ENCODE data around the gene FRMD3. TPM values are rescaled to one million over a fixed set of nuclear protein-coding genes. Genes with fewer than 3 reads are reported as not detected.

FRMD3 gene
- total and polyA plus RNA-seq, 4 donors = 0.16 to 0.75 (median 0.48) TPM

GRCh38 chr9:83346655-83347420 is 191.4 kb downstream of the FRMD3 start:
- WGBS = 68% methylated on average over 2 of the region's 2 CpGs
- Histone ChIP-seq H3K27me3 (ENCODE audit: control insufficient read depth in 4 of 4, insufficient read depth in 4 of 4, low read length in 3 of 4) (no peaks in the 10 kb centered on the region), H3K36me3 (ENCODE audit: control insufficient read depth in 4 of 4, insufficient read depth in 3 of 4, low read depth in 1 of 4, low read length in 3 of 4) (no peaks in the 10 kb centered on the region), H3K4me3 (ENCODE audit: low read depth in 1 of 3, low read length in 3 of 3) (no peak overlapping the region), H3K9me3 (ENCODE audit: control insufficient read depth in 4 of 4, low read length in 3 of 4) (no peaks in the 10 kb centered on the region), H3K27ac (ENCODE audit: low read depth in 1 of 2, low read length in 2 of 2) (no peak overlapping the region), H3K4me1 (ENCODE audit: control insufficient read depth in 4 of 4, insufficient read depth in 4 of 4, low read length in 3 of 4) (no peaks in the 10 kb centered on the region), H3K9ac (ENCODE audit: low read depth in 1 of 2, low read length in 2 of 2) (no peak overlapping the region)
- no peak for TF ChIP-seq RXRA (IDR thresholded peaks at IDR 0.05)
- no peak for TF ChIP-seq HNF4A (conservative IDR thresholded peaks at IDR 0.05)
- TF ChIP-seq GABPA (IDR thresholded peaks at IDR 0.05 in 1 of 2, conservative IDR thresholded peaks at IDR 0.05 in 1 of 2) = no peak
- TF ChIP-seq FOXA2 (IDR thresholded peaks at IDR 0.05) = no peak
- TF ChIP-seq HNF4G (IDR thresholded peaks at IDR 0.05) = no peak
- TF ChIP-seq JUND (IDR thresholded peaks at IDR 0.05) = no peak
- no peak for DNase-seq (ENCODE audit: low spot score)

GRCh38 chr9:83343366-83343999 is 194.7 kb downstream of the FRMD3 start:
- H3K9me3 ChIP-seq (ENCODE audit: control insufficient read depth in 4 of 4, low read length in 3 of 4) = no peaks in the 10 kb centered on the region
- H3K36me3 ChIP-seq (ENCODE audit: control insufficient read depth in 4 of 4, insufficient read depth in 3 of 4, low read depth in 1 of 4, low read length in 3 of 4) = no peaks in the 10 kb centered on the region
- no peak overlapping the region for H3K9ac ChIP-seq (ENCODE audit: low read depth in 1 of 2, low read length in 2 of 2)
- 87% methylated on average over 10 of the region's 10 CpGs for WGBS
- no peak overlapping the region for H3K4me3 ChIP-seq (ENCODE audit: low read depth in 1 of 3, low read length in 3 of 3)
- H3K27ac ChIP-seq (ENCODE audit: low read depth in 1 of 2, low read length in 2 of 2) = no peak overlapping the region
- no peaks in the 10 kb centered on the region for H3K4me1 ChIP-seq (ENCODE audit: control insufficient read depth in 4 of 4, insufficient read depth in 4 of 4, low read length in 3 of 4)
- no peak for TF ChIP-seq YY1 (IDR thresholded peaks at IDR 0.05)
- TF ChIP-seq FOXA1 (IDR thresholded peaks at IDR 0.05) = no peak
- TF ChIP-seq TAF1 (conservative IDR thresholded peaks at IDR 0.05) = no peak
- no peak for TF ChIP-seq ATF3 (IDR thresholded peaks at IDR 0.05)
- no peak for TF ChIP-seq HNF4G (IDR thresholded peaks at IDR 0.05)
- no peak for TF ChIP-seq HNF4A (conservative IDR thresholded peaks at IDR 0.05)
- no peak for TF ChIP-seq RXRA (IDR thresholded peaks at IDR 0.05)
- no peak for TF ChIP-seq FOXA2 (IDR thresholded peaks at IDR 0.05)
- no peak for TF ChIP-seq JUND (IDR thresholded peaks at IDR 0.05)
- TF ChIP-seq SP1 (IDR thresholded peaks at IDR 0.05) = no peak
- DNase-seq (ENCODE audit: low spot score) = no peak
- H3K27me3 ChIP-seq (ENCODE audit: control insufficient read depth in 4 of 4, insufficient read depth in 4 of 4, low read length in 3 of 4) = no peaks in the 10 kb centered on the region

GRCh38 chr9:83342731-83343130 is 195.5 kb downstream of the FRMD3 start:
- no peaks in the 10 kb centered on the region for H3K4me1 ChIP-seq (ENCODE audit: control insufficient read depth in 4 of 4, insufficient read depth in 4 of 4, low read length in 3 of 4)
- no peaks in the 10 kb centered on the region for H3K9me3 ChIP-seq (ENCODE audit: control insufficient read depth in 4 of 4, low read length in 3 of 4)
- no peak overlapping the region for H3K27ac ChIP-seq (ENCODE audit: low read depth in 1 of 2, low read length in 2 of 2)
- no peaks in the 10 kb centered on the region for H3K27me3 ChIP-seq (ENCODE audit: control insufficient read depth in 4 of 4, insufficient read depth in 4 of 4, low read length in 3 of 4)
- no peak for DNase-seq (ENCODE audit: low spot score)
- no peak overlapping the region for H3K4me3 ChIP-seq (ENCODE audit: low read depth in 1 of 3, low read length in 3 of 3)
- no peak overlapping the region for H3K9ac ChIP-seq (ENCODE audit: low read depth in 1 of 2, low read length in 2 of 2)
- WGBS = 78% methylated on average over 3 of the region's 3 CpGs
- H3K36me3 ChIP-seq (ENCODE audit: control insufficient read depth in 4 of 4, insufficient read depth in 3 of 4, low read depth in 1 of 4, low read length in 3 of 4) = no peaks in the 10 kb centered on the region
- no peak for TF ChIP-seq TAF1 (conservative IDR thresholded peaks at IDR 0.05)
- no peak for TF ChIP-seq YY1 (IDR thresholded peaks at IDR 0.05)
- TF ChIP-seq ATF3 (IDR thresholded peaks at IDR 0.05) = no peak
- no peak for TF ChIP-seq REST (IDR thresholded peaks at IDR 0.05)
- no peak for TF ChIP-seq MAX (IDR thresholded peaks at IDR 0.05)
- no peak for TF ChIP-seq GABPA (IDR thresholded peaks at IDR 0.05 in 1 of 2, conservative IDR thresholded peaks at IDR 0.05 in 1 of 2)
- no peak for TF ChIP-seq HNF4G (IDR thresholded peaks at IDR 0.05)
- no peak for TF ChIP-seq RAD21 (IDR thresholded peaks at IDR 0.05)
- TF ChIP-seq JUND (IDR thresholded peaks at IDR 0.05) = no peak
- TF ChIP-seq NR2F2 (IDR thresholded peaks at IDR 0.05) = no peak
- TF ChIP-seq EGR1 (IDR thresholded peaks at IDR 0.05; ENCODE audit: low read depth in 2 of 2) = no peak
- TF ChIP-seq HNF4A (conservative IDR thresholded peaks at IDR 0.05) = no peak
- TF ChIP-seq FOXA1 (IDR thresholded peaks at IDR 0.05) = no peak
- TF ChIP-seq ZBTB33 (IDR thresholded peaks at IDR 0.05) = no peak
- no peak for TF ChIP-seq SP1 (IDR thresholded peaks at IDR 0.05)
- TF ChIP-seq FOXA2 (IDR thresholded peaks at IDR 0.05) = no peak
- TF ChIP-seq RXRA (IDR thresholded peaks at IDR 0.05) = no peak
